ENCODE data around the gene SIGLEC15.

Gene SIGLEC15

DNA sequence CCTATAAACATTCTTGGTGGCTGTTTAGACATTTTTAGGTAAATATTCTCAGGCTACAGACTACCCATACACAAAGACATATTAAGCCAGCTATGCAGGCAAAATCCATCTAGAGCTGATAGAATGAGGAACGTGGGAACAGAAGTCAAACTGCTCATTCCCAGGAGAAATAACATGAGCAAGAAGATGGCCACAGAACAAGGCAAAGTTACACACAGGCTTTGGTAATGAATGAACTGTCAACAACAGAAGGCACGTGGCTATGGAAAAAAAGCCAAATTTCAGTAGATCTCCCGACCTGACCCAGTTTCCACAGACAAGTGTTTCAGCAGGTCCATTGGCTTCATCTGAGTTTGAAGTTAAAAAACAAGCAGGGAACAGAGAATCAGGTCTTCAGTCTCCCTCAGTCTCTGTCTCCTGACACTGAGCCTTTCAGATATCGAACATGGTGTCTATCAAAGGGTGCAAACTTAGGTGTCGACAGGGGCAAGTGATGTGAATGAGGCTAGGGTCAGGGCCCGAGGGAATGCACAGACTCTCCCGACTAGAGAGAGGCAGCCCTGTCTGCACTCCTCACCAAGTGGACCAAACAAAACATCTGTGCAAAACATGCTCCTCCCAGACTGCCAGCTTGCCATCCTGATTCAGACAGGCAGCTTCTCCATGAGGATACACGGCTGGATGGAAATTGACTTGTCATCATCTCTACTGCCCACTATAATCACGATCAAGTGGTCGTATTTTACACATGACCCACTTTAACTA, 25.9 kb downstream of the SIGLEC15 start:
- FAIRE-seq, result peak; percentile 14
- TF ChIP-seq POLR2A (IDR thresholded peaks at IDR 0.05; ENCODE audit: low read depth, low read length) (no peak), TAF1 (IDR thresholded peaks at IDR 0.05; ENCODE audit: borderline replicate concordance, low read depth, low read length) (no peak), POLR2AphosphoS5 (IDR thresholded peaks at IDR 0.05; ENCODE audit: low read depth, low read length) (no peak)

DNA sequence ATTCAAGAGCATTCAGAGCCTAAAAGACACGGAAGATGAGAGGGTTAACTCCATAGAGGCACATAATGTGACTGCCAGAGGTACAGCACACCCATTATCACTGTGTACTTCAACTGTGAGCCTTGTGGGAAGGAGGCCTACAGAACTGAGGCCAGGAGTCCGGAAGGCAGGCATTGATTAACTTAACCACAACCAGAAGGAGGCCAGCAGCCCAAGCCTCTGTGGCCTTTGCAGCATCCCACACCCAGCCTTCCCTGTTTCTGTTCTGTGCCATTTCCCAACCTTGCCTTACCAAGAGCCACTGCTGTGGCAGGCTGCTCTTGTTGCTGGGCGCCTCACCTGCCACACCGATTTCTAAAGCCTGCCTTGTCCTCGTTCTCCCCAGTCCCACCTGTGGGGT, 27.2 kb downstream of the SIGLEC15 start:
- no peak for DNase-seq (ENCODE audit: insufficient read length)
- no peak for TF ChIP-seq POLR2AphosphoS5 (IDR thresholded peaks at IDR 0.05; ENCODE audit: low read depth, low read length)
- TF ChIP-seq TAF1 (IDR thresholded peaks at IDR 0.05; ENCODE audit: borderline replicate concordance, low read depth, low read length), result no peak
- TF ChIP-seq POLR2A (IDR thresholded peaks at IDR 0.05; ENCODE audit: low read depth, low read length), result no peak
- FAIRE-seq, result no peak

More for the DNA sequence above, 25.9 kb downstream of the SIGLEC15 start:
- no peak for DNase-seq (ENCODE audit: insufficient read length)

DNA sequence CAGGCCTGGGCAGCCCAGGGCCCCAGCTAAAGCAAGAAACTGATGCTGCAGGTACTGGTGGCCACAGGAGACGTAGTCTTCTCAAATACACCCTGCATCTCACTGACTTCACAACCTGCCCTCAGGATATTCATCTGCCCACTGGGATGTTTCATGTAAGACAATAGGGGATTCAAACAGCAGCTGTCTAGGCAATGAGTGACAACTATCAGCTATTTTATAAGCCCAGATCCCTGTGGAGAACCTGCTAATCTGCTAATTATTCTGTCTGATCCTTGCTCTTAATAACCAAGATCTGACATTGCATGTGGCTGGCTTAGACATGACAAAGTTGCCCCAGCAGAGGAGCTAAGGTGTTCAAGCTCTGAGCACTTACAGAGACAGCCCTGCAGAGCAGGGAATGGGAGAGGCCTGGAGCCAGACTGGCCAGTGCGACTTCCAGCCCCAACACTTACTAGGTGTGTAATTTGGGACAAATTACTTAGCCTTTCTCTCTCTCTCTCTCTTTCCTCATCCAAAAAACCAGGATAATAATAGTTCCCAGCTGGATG, 28.6 kb downstream of the SIGLEC15 start:
- DNase-seq (ENCODE audit: insufficient read length) (no peak), FAIRE-seq (no peak)
- TF ChIP-seq POLR2A (IDR thresholded peaks at IDR 0.05; ENCODE audit: low read depth, low read length), result no peak
- TF ChIP-seq TAF1 (IDR thresholded peaks at IDR 0.05; ENCODE audit: borderline replicate concordance, low read depth, low read length), result no peak
- no peak for TF ChIP-seq POLR2AphosphoS5 (IDR thresholded peaks at IDR 0.05; ENCODE audit: low read depth, low read length)

DNA sequence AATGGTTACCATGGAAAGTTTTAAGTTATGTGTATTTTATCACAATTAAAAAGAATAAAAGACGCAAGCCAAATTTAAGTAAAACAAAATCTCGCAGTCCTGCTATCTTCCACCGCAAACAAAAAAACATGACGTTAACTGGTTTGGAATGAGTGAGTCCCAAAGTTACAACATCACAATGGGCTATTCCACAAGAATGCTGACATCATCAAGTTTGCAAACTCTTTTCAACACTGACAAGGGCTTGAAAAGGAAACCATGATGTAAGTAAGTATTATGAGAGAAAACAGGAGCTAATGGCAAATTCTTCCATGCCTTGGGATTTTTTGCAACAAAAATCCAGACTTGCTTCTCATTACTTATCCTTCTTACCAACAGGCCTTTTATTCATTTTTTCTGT, 31.1 kb downstream of the SIGLEC15 start:
- DNase-seq (ENCODE audit: insufficient read length) (no peak), FAIRE-seq (no peak)
- no peak for TF ChIP-seq POLR2AphosphoS5 (IDR thresholded peaks at IDR 0.05; ENCODE audit: low read depth, low read length)
- TF ChIP-seq POLR2A (IDR thresholded peaks at IDR 0.05; ENCODE audit: low read depth, low read length), result no peak
- TF ChIP-seq TAF1 (IDR thresholded peaks at IDR 0.05; ENCODE audit: borderline replicate concordance, low read depth, low read length), result no peak

DNA sequence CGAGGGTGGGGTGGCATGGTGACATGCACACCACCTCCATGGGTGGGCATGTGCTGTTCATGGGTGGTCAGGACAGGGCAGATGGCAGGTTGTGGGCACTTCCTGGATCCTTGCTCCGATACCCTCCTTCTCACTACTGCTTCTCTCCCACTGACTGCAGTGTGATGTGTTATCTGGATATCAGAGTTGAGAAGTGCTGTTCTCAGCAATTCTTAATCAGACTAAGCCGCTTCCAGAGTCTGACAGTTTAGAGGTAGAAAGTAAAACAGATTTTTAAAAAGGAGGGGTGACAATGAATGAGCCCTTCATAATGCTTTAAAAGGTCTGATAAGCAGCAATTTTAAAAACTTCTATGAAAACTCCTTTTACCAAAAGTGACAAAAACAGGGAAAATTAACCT, 33.9 kb downstream of the SIGLEC15 start:
- DNase-seq (ENCODE audit: insufficient read length) (no peak), FAIRE-seq (no peak)
- TF ChIP-seq POLR2AphosphoS5 (IDR thresholded peaks at IDR 0.05; ENCODE audit: low read depth, low read length) (no peak), POLR2A (IDR thresholded peaks at IDR 0.05; ENCODE audit: low read depth, low read length) (no peak), TAF1 (IDR thresholded peaks at IDR 0.05; ENCODE audit: borderline replicate concordance, low read depth, low read length) (no peak)

DNA sequence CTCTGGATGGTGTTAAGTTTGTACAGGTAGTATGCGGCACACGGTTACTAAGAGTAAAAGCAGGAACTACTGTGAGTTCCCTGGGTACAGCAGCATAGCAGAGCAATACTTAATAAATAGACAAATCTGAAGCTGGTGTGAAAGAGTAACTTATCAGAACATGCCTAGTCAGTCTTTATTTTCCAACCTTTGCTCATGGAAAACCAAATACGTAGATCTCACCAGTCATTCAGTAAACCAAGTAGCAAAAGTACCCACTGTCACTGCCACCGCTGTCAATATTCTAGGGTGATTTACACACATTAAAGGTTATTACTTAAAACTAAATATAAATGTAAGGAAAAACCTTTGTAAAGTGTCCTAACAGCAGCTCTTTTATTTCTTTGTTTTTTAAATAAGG, 35.0 kb downstream of the SIGLEC15 start:
- TF ChIP-seq POLR2A (IDR thresholded peaks at IDR 0.05; ENCODE audit: low read depth, low read length) (no peak), TAF1 (IDR thresholded peaks at IDR 0.05; ENCODE audit: borderline replicate concordance, low read depth, low read length) (no peak)
- DNase-seq (ENCODE audit: insufficient read length) (no peak), FAIRE-seq (no peak)

DNA sequence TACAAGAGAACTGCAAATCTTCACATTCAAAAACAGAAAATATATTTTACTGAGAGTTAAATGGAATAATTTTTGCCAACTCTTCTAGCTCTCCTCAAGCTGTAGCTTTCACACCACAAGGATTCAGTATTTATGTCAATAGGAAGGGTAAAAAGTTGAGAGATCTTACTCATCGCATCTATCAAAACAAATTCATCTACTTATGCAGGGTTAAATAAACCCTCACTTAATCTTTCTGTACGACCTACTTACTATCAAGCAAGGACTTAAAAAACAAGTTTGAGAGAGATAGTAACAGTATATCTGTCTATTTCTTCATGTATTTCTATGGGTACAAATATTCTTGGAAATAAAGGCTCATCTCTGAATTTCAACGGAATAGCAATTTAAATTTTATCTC, 35.5 kb downstream of the SIGLEC15 start:
- TF ChIP-seq TAF1 (IDR thresholded peaks at IDR 0.05; ENCODE audit: borderline replicate concordance, low read depth, low read length), result no peak
- no peak for TF ChIP-seq POLR2AphosphoS5 (IDR thresholded peaks at IDR 0.05; ENCODE audit: low read depth, low read length)
- no peak for TF ChIP-seq POLR2A (IDR thresholded peaks at IDR 0.05; ENCODE audit: low read depth, low read length)
- FAIRE-seq, result no peak
- DNase-seq (ENCODE audit: insufficient read length), result no peak

DNA sequence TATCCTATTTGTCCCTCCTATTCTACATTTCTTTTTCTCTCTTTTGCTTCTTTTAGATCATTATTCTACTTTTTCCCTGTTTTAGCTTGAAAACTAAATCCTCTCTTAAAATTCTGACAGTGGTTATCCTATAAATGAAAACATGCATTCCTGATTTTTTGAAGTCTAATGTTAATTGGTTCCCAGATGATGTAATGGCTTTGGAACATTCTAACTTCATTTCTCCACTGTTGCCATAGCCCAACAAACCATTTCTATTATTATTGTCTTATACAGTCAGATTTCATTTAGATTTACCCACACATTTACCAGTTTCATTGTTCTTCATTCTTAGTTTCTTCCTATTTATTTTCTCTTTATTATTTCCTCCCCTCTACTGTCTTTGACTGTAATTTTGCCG, 36.5 kb downstream of the SIGLEC15 start:
- FAIRE-seq (no peak), DNase-seq (ENCODE audit: insufficient read length) (no peak)
- TF ChIP-seq TAF1 (IDR thresholded peaks at IDR 0.05; ENCODE audit: borderline replicate concordance, low read depth, low read length) (no peak), POLR2A (IDR thresholded peaks at IDR 0.05; ENCODE audit: low read depth, low read length) (no peak), POLR2AphosphoS5 (IDR thresholded peaks at IDR 0.05; ENCODE audit: low read depth, low read length) (no peak)

DNA sequence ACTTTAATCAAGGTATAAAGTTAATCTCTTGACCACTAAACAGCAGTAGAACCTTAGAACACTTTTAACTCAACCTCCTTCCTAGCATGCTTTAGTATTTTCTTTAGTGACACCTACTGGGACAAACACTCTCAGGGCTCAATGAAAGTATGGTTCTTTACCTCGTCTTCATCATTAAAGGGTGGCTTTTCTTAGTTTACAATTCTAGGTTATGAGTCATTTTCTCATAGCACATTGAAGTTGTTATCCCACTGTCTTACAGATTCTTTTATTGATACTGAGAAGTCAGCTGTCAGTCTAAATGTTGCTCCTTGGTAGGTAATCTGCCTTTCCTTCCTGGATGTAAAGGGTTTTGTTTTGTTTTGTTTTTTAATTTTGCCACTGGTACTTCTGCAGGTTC, 38.0 kb downstream of the SIGLEC15 start:
- no peak for FAIRE-seq
- TF ChIP-seq TAF1 (IDR thresholded peaks at IDR 0.05; ENCODE audit: borderline replicate concordance, low read depth, low read length) (no peak), POLR2A (IDR thresholded peaks at IDR 0.05; ENCODE audit: low read depth, low read length) (no peak), POLR2AphosphoS5 (IDR thresholded peaks at IDR 0.05; ENCODE audit: low read depth, low read length) (no peak)
- DNase-seq (ENCODE audit: insufficient read length), result no peak

DNA sequence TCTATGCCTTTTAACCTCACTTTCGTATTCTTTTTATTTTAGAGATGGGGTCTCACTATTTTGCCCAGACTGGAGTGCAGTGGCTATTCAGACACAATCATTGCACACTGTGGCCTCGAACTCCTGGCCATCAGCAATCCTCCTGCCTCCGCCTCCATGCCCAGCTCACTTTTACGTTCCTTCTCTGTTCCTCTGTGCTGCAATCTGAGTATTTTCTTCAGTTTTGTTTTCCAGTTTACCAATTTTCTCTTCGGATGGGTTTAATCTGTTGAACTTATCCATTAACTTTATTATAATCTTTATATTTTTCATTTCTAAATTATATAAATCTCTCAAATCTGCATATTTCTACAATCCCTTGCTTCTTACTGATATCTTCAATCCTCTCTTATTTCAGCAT, 38.6 kb downstream of the SIGLEC15 start:
- DNase-seq (ENCODE audit: insufficient read length) (no peak), FAIRE-seq (no peak)
- no peak for TF ChIP-seq POLR2A (IDR thresholded peaks at IDR 0.05; ENCODE audit: low read depth, low read length)
- no peak for TF ChIP-seq POLR2AphosphoS5 (IDR thresholded peaks at IDR 0.05; ENCODE audit: low read depth, low read length)
- TF ChIP-seq TAF1 (IDR thresholded peaks at IDR 0.05; ENCODE audit: borderline replicate concordance, low read depth, low read length), result no peak

DNA sequence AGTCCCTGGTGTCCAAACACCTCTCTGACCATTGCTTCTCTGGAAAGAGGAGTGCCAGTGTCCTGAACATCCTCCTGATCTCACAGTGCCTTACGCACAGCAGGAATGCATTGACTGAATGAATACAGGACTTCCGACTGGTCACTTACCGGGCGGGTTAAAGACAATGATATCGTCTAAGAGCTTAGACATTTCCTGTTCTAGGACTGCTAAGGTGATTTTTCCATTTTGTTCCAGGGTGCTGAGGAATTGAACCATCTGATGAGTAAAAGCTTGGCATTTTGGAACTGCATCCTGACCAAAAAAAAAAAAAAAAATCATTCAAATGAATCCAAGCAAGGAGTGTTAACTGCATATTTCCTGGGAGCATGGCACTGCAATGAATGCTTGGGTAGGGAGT, 40.0 kb downstream of the SIGLEC15 start:
- TF ChIP-seq POLR2AphosphoS5 (IDR thresholded peaks at IDR 0.05; ENCODE audit: low read depth, low read length), result no peak
- DNase-seq (ENCODE audit: insufficient read length) (no peak), FAIRE-seq (no peak)

DNA sequence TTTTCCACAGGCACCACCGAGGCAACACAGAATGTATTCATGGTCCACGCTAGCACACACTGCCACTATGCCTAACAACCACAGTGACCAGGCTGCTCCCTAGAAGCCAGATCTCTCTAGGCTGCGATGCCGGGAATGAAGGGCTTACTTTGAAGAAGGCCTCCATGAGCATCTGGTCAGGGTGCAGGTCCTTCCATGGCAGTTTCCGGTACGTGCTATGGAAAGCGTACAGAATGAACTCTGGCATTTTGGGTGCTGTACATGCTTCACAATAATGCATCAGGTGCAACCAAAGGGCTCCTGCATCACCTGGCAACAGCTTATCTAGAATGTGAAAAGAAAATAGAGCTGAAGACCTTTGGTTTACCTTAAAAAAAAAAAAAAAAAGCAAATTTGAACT, 44.9 kb downstream of the SIGLEC15 start:
- no peak for DNase-seq (ENCODE audit: insufficient read length)
- FAIRE-seq, result no peak
- TF ChIP-seq POLR2A (IDR thresholded peaks at IDR 0.05; ENCODE audit: low read depth, low read length) (no peak), POLR2AphosphoS5 (IDR thresholded peaks at IDR 0.05; ENCODE audit: low read depth, low read length) (no peak), TAF1 (IDR thresholded peaks at IDR 0.05; ENCODE audit: borderline replicate concordance, low read depth, low read length) (no peak)
